HepG2 (cell line): Measurements from ENCODE around the gene NCOA6. TPM values are rescaled to one million over a fixed set of nuclear protein-coding genes. Genes with fewer than 3 reads are reported as not detected.

ENCODE experiments used
- ASH2L ChIP-seq: fragments of 300-600, 200-600 bp; sonication (generic); IDR thresholded peaks from 2 replicates; pipeline ENCODE4 v1.7.0; 2017; ENCODE audit warnings: low read depth, mild to moderate bottlenecking, moderate library complexity, mixed read lengths, low read length; ENCODE audit not compliant: insufficient read length
- KLF12 ChIP-seq: sonication (generic); formaldehyde crosslinking; IDR thresholded peaks from 2 replicates; pipeline ENCODE4 v1.4.0; 2020; ENCODE audit warnings: missing genetic modification reagents, borderline replicate concordance
- MBNL3 ChIP-seq: fragments of 250-450 bp; sonication (Bioruptor Pico); conservative IDR thresholded peaks from 2 replicates; pipeline ENCODE4 v1.8.0; 2022; ENCODE audit warnings: mild to moderate bottlenecking, inconsistent platforms
- MLX ChIP-seq: IDR thresholded peaks from 2 replicates; pipeline ENCODE4 v1.6.1; 2016
- RAD51 ChIP-seq: fragments of 450-650 bp; IDR thresholded peaks from 2 replicates; pipeline ENCODE4 v1.6.1; 2016; ENCODE audit warnings: borderline replicate concordance
- SIN3B ChIP-seq: fragments of 150-350 bp; IDR thresholded peaks from 2 replicates; pipeline ENCODE4 v1.6.1; 2014; ENCODE audit warnings: low read length
- SOX13 ChIP-seq, 3 experiments: fragments of 450-650 bp in 1 of 3; sonication (generic) in 1 of 3; formaldehyde crosslinking in 1 of 3; IDR thresholded peaks in 2 of 3; conservative IDR thresholded peaks in 1 of 3; 2 replicates each; pipeline versions ENCODE4 v1.5.0 to v1.6.1; 2016 to 2020; ENCODE audit warnings: antibody characterized with exemption in 1 of 3, mild to moderate bottlenecking in 1 of 3, missing compliant biosample characterization in 1 of 3, missing genetic modification reagents in 1 of 3, moderate library complexity in 1 of 3
- SP5 ChIP-seq: IDR thresholded peaks from 2 replicates; pipeline ENCODE4 v1.6.1; 2016; ENCODE audit warnings: low read depth, borderline replicate concordance
- SRSF1 ChIP-seq: fragments of 200-400 bp; formaldehyde crosslinking; optimal IDR thresholded peaks from 2 replicates; pipeline ENCODE3; 2017; ENCODE audit warnings: mild to moderate bottlenecking, low read depth, low read length, moderate library complexity
- ZBTB20 ChIP-seq: sonication (generic); formaldehyde crosslinking; IDR thresholded peaks from 2 replicates; pipeline ENCODE4 v1.8.1; 2023; ENCODE audit warnings: missing genetic modification reagents, low read depth, mild to moderate bottlenecking, borderline replicate concordance
- ZBTB7B ChIP-seq: sonication (generic); formaldehyde crosslinking; IDR thresholded peaks from 2 replicates; pipeline ENCODE4 v1.4.0; 2020; ENCODE audit warnings: missing genetic modification reagents
- ZFP36L2 ChIP-seq: sonication (generic); formaldehyde crosslinking; IDR thresholded peaks from 2 replicates; pipeline ENCODE4 v1.4.0; 2020; ENCODE audit warnings: missing genetic modification reagents
- ZMYM3 ChIP-seq: sonication (generic); formaldehyde crosslinking; IDR thresholded peaks from 2 replicates; pipeline ENCODE4 v1.5.1; 2020; ENCODE audit warnings: mild to moderate bottlenecking, missing genetic modification reagents
- ZNF264 ChIP-seq: sonication (generic); formaldehyde crosslinking; IDR thresholded peaks from 2 replicates; pipeline ENCODE4 v1.4.0; 2020; ENCODE audit warnings: missing genetic modification reagents
- ZNF329 ChIP-seq: sonication (generic); formaldehyde crosslinking; IDR thresholded peaks from 2 replicates; pipeline ENCODE4 v1.9.0; 2021; ENCODE audit warnings: low read depth, mild to moderate bottlenecking, missing genetic modification reagents
- ZNF33A ChIP-seq: sonication (generic); formaldehyde crosslinking; IDR thresholded peaks from 2 replicates; pipeline ENCODE4 v1.5.1; 2020; ENCODE audit warnings: missing genetic modification reagents, mild to moderate bottlenecking, moderate library complexity, borderline replicate concordance
- ZNF530 ChIP-seq: sonication (generic); formaldehyde crosslinking; IDR thresholded peaks from 2 replicates; pipeline ENCODE4 v1.5.0; 2020; ENCODE audit warnings: low read depth, mild to moderate bottlenecking, missing genetic modification reagents
- ZNF616 ChIP-seq: sonication (generic); formaldehyde crosslinking; IDR thresholded peaks from 2 replicates; pipeline ENCODE4 v1.5.0; 2020; ENCODE audit warnings: low read depth, mild to moderate bottlenecking, missing genetic modification reagents
- ZNF687 ChIP-seq: sonication (generic); formaldehyde crosslinking; IDR thresholded peaks from 2 replicates; pipeline ENCODE4 v1.5.1; 2020; ENCODE audit warnings: mild to moderate bottlenecking, missing genetic modification reagents, moderate library complexity
- ZNF800 ChIP-seq: sonication (generic); formaldehyde crosslinking; IDR thresholded peaks from 2 replicates; pipeline ENCODE4 v1.4.0; 2020; ENCODE audit warnings: missing genetic modification reagents
- ZSCAN21 ChIP-seq: sonication (generic); formaldehyde crosslinking; IDR thresholded peaks from 2 replicates; pipeline ENCODE4 v1.8.0; 2022; ENCODE audit warnings: mild to moderate bottlenecking, missing genetic modification reagents, moderate library complexity, borderline replicate concordance
- ZSCAN22 ChIP-seq: sonication (generic); formaldehyde crosslinking; IDR thresholded peaks from 2 replicates; pipeline ENCODE4 v1.4.0; 2020; ENCODE audit warnings: mild to moderate bottlenecking, missing genetic modification reagents
- ZSCAN25 ChIP-seq: sonication (generic); formaldehyde crosslinking; IDR thresholded peaks from 2 replicates; pipeline ENCODE4 v1.8.0; 2022; ENCODE audit warnings: mild to moderate bottlenecking, missing genetic modification reagents
- polyA plus RNA-seq, 8 experiments: library from polyadenylated mRNA; depleted of rRNA in 3 of 8; stranded (reverse) in 7 of 8; unstranded in 1 of 8; fragments of >200 nt; fragmentation: Illumina TruSeq in 4 of 8; extraction: Trizol in 4 of 8; gene quantifications; 2 replicates each; pipeline versions ENCODE4 v1.2.1 to v1.2.3, GENCODE V29; 2011 to 2016; ENCODE audit warnings: low read depth in 4 of 8, missing spikeins in 1 of 8, mixed read lengths in 1 of 8; ENCODE audit not compliant: insufficient read depth in 1 of 8
- total RNA-seq, 5 experiments: library from RNA; depleted of rRNA; stranded (reverse); fragments of >200 nt; fragmentation: Illumina TruSeq; extraction: Trizol; gene quantifications; 2 replicates each; pipeline ENCODE4 v1.2.3, GENCODE V29; 2016; ENCODE audit warnings: low read depth in 1 of 5

NCOA6 gene
- total and polyA plus RNA-seq, 2 of the 13 experiments (the other 11 are each of a cell fraction or from before 2014, with no cell fraction given): 11.2 to 29.3 TPM

- no peak for TF ChIP-seq ZNF264 (CRISPR knock-in tag)
- no peak for TF ChIP-seq ZNF33A (CRISPR knock-in tag)
- TF ChIP-seq ZSCAN25: no peak; the same call in 1 of the 2 replicates
- no peak; the same call in 1 of the 2 replicates for TF ChIP-seq ZBTB7B
- TF ChIP-seq SP5 (CRISPR knock-in tag): peak; percentile 83
- peak; percentile 68; the same call in 1 of the 2 replicates for TF ChIP-seq ZBTB20 (CRISPR knock-in tag)
- TF ChIP-seq ZFP36L2 (CRISPR knock-in tag): 0 out of 2 replicates have a peak, but pooled peaks have one; percentile 64
- peak; percentile 99 for TF ChIP-seq ZSCAN21 (CRISPR knock-in tag)
- peak; percentile 54; the same call in 1 of the 2 replicates for TF ChIP-seq MLX (CRISPR knock-in tag)
- TF ChIP-seq KLF12: 0 out of 2 replicates have a peak, but pooled peaks have one; percentile 53
- peak; percentile 49 for TF ChIP-seq ASH2L
- peak; percentile 99 for TF ChIP-seq ZMYM3 (CRISPR knock-in tag)
- TF ChIP-seq ZNF329 (CRISPR knock-in tag): no peak
- no peak for TF ChIP-seq SOX13 (IDR thresholded peaks at IDR 0.05)
- TF ChIP-seq SOX13 (CRISPR knock-in tag; conservative IDR thresholded peaks at IDR 0.05 in 1 of 2, IDR thresholded peaks at IDR 0.05 in 1 of 2): peak in 1 of 2 experiments; percentile 44; a peak in 1 of 4 replicates
- TF ChIP-seq ZNF530: no peak
- peak; percentile 86 for TF ChIP-seq RAD51
- no peak for TF ChIP-seq SIN3B
- no peak for TF ChIP-seq MBNL3 (CRISPR knock-in tag)
- no peak for TF ChIP-seq SRSF1
- TF ChIP-seq ZNF616 (CRISPR knock-in tag): no peak; the same call in 1 of the 2 replicates
- peak; percentile 61 for TF ChIP-seq ZNF687 (CRISPR knock-in tag)
- TF ChIP-seq ZNF800 (CRISPR knock-in tag): peak; percentile 52; the same call in 1 of the 2 replicates
- no peak for TF ChIP-seq ZSCAN22 (CRISPR knock-in tag)
Observed at GRCh38 chr20:34825530-34826362, at the start of gene NCOA6 (continued).
